NCI-H2081 (cell line): ENCODE results near the gene RAB6B.

Source experiments
- DNase-seq, 2 experiments: peaks; one replicate each; lab custom pipeline; 2025; lab: John Stamatoyannopoulos, UW

RAB6B gene

DNA sequence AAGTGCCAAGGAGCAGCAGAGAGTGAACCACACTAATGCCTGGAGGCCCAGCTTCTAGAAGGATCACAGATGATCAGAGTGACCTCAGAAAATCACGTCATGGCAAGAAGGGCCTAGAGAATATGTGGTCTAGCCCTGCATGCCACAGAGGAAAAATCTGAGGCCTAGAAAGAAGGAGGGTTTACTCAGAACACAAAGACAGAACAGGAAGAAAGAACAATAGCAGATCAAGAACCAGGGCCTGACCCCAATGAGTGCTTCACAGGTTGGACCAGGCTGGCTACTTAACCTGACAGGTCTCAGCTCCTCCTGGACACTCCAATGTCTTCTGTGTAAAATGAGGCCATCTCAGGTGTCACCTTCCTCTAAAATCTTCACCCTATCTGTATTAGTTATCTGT is 14.2 kb downstream of the RAB6B start:
- DNase-seq = no peak

DNA sequence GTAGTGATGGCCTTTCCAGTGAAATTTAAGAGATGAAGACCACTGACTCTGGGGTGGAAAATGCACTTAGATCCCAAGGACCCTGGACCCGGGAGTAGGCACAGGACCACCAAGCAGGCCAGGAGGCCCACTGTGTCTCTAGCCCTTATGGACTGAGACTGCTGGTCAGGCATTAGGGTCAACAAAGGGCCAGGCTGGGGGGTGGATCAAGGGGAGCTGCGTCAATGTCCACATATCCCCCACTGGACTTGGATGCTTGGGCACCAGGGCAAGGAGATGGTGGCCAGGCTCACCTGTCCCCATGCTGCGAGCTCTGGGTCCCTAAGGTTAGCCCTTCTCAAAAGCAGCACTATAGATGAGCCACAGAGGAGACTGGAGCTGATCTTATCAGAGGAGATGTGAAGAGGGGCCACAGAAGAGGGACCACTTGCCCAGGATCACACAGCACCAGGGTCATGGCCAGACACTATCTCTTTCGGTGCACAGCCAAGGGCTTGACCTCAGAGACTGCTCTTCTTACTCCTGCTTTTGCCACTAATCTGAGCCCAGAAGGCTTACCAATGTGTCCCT is 14.7 kb downstream of the RAB6B start:
- no peak for DNase-seq

DNA sequence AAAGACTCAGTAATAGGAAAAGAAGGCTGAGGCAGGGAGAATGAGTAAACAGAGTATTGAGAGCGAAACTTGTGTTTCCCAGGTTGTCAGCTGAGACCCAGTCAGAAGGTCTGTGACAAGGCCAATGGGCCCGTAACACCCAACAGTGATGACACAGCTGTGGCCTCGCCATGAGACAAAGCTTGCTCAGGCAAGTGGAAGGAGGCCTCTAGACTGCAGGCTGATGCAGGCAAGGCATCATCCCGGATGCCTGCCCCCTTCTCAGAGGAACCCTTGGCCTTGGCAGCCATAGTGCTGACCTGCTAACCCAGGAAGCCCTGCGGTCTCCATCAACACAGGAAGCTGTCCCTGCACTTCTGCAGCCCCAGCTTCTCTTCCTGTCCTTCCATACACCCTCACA is 15.4 kb downstream of the RAB6B start:
- no peak for DNase-seq

- no peak for DNase-seq
Observed at GRCh38 chr3:133878518-133878917, 17.2 kb downstream of the RAB6B start.

DNA sequence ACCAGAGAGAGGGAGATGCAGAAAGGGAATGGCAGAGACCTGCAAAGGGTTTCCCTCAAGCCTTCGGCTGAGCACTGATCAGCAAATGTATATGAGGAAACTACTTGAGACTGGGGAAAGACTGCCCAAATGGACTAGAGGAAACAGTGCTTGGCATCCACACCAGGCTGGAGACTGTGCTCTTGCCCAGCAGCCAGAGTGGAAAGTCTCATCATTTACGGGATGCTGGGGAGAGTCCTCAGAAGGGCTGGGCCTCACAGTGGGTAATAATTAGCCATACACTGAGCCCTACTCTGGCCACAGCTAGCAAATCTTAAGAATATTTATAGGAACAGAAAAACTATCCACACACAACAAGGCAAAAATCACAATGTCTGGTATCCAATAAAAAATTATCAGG is 18.5 kb downstream of the RAB6B start:
- no peak for DNase-seq

GRCh38 chr3:133874761-133875438 is 20.8 kb downstream of the RAB6B start:
- DNase-seq = no peak

GRCh38 chr3:133874344-133874743 is 21.3 kb downstream of the RAB6B start:
- DNase-seq = no peak

DNA sequence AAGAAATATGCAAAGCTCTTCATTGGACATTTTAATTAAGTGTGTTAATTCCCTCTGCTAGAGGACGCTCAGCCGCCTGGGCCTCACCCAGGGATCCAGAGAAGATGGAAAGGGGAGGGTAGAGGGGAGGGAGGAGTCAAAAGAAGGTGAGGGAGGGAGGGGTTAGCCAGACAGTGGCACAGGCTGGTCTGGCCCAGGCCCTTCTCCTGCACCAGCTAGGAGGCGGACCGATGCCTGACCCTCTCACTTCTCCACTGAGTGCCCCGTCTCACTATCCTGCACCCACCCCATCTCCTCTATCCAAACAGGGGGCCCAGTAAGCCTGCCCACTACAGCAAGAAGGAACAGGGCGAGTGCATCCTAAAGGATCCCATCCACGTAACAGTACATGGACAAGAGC is 22.9 kb downstream of the RAB6B start:
- DNase-seq = no peak

DNA sequence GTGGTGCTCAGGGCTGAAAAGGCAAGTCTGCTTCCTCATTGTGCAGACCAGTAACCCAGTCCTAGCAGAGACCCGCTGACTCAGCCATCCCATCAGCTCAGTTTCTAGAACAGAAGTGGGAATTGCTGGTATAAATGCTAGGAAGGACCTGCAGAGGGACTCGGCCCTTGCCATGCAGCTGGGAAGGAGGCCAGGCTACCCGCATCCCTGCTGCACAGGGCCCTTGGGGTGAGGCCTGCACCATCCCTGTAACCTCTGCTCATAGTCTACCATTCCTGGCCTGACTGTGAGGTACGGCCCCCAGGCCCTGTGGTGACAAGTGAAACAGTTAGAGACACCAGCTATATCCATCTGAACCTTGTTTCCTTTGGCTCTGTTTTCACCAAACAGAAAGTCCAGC is 23.5 kb downstream of the RAB6B start:
- no peak for DNase-seq

- no peak for DNase-seq
Observed at GRCh38 chr3:133871368-133872090, 24.2 kb downstream of the RAB6B start.

DNA sequence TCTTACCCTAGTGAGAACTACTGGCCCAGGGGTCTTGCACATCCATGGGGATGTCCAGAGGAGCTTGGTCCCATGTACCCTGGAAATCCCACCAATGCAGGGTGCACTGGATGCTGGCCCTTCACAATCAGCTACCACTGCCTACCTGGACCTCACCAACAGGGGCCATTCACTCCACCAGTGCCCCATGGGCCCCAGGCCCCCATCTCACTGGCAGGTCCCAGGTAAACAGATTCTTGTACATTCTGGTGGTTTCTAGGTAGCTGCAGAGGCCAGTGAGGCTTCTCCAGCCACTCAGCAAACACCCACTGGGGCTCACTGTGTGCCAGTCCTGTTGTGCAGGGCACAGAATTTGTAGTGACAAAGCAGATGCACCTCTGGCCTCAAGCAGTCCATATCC is 24.9 kb downstream of the RAB6B start:
- no peak for DNase-seq

- no peak for DNase-seq
Observed at GRCh38 chr3:133869586-133869985, 26.1 kb downstream of the RAB6B start.

GRCh38 chr3:133868758-133869475 is 26.8 kb downstream of the RAB6B start:
- DNase-seq = no peak

GRCh38 chr3:133868186-133868585 is 27.5 kb downstream of the RAB6B start:
- no peak for DNase-seq

GRCh38 chr3:133866141-133866540 is 29.5 kb downstream of the RAB6B start:
- no peak for DNase-seq

- no peak for DNase-seq
Observed at GRCh38 chr3:133865136-133865855, 30.4 kb downstream of the RAB6B start.

DNA sequence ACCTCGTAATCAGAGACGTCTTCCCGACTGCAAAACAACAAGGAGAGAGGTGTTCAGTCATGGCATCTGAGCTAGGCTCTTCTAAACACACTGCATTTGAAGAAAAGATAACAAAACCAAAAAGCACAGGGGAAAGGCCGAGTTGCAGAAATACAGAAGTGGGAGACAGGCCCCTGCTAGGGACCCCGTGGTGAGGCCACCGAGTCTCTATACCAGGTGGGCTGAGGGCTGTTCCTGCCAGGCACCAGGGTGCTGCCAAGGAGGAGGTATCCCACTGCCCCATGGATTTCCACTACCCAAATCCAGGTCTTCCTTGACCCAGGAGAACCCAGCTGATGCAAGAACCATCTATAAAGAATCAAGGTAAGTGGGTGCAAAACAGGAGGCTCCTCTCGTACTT is 31.1 kb downstream of the RAB6B start:
- DNase-seq = no peak

- no peak for DNase-seq
Observed at GRCh38 chr3:133863911-133864310, 31.8 kb downstream of the RAB6B start.

GRCh38 chr3:133862161-133862560 is 33.5 kb downstream of the RAB6B start:
- DNase-seq = no peak

DNA sequence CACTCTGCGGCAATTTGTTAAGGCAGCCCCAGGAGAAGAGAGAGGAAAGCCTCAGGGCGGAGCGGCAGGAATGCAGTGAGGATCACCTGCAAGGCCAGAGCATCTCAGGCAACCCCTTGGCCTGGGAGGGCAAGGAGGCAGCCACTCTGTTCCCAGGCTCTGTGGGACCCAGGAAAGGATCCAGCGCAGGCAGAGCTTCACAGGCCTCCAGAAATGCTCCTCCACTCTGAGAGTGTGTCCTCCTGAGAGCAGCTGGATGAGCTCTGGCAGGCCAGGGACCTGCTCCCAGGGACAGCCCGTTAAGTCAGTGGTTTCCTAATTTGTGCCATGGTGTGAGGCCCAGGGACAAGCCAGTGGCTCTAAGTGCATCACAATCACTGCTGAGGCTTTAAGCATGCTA is 35.2 kb downstream of the RAB6B start:
- DNase-seq = no peak

GRCh38 chr3:133859381-133860234 is 36.1 kb downstream of the RAB6B start:
- DNase-seq = no peak
